ENCODE data around the gene FUBP1. TPM values are rescaled to one million over a fixed set of nuclear protein-coding genes. Genes with fewer than 3 reads are reported as not detected.

Gene FUBP1
- total and polyA plus RNA-seq, 2 of the 13 experiments (the other 11 are each of a cell fraction or from before 2014, with no cell fraction given) = 98.1 to 166 TPM

- Histone ChIP-seq H3K27me3 (ENCODE audit: control insufficient read depth in 1 of 2, insufficient read depth in 2 of 2, low read length in 2 of 2) (no peaks in the 10 kb centered on the region), H3K9ac (ENCODE audit: insufficient read depth, low read depth, low read length) (peak overlapping the region; percentile 76), H4K20me1 (ENCODE audit: insufficient read depth, low read length) (no peaks in the 10 kb centered on the region; the same call in none of the 2 replicates), H2AFZ (ENCODE audit: low read length) (no peak overlapping the region), H3K9me3 (ENCODE audit: low read length) (no peaks in the 10 kb centered on the region), H3K79me2 (ENCODE audit: insufficient read depth, low read length) (peaks cover 48% of the 10 kb centered on the region), H3K4me3 (replicated peaks in 1 of 3; ENCODE audit: insufficient read depth in 1 of 3, low read depth in 2 of 3, low read length in 3 of 3) (peak overlapping the region; percentile 60 to 71 (median 62); a peak in 5 of 6 replicates), H3K4me1 (ENCODE audit: insufficient read depth, low read length) (peaks cover 58% of the 10 kb centered on the region), H3K27ac (ENCODE audit: extremely low read length, insufficient read depth, low read length) (peak overlapping the region; percentile 97), H3K4me2 (ENCODE audit: low read depth, low read length) (peak overlapping the region; percentile 79), H3K36me3 (replicated peaks in 1 of 2; ENCODE audit: control insufficient read depth in 1 of 2, insufficient read depth in 2 of 2, low read length in 2 of 2) (no peaks in the 10 kb centered on the region)
- FAIRE-seq (no peak), DNase-seq (ENCODE audit: low spot score) (no peak), ATAC-seq (no peak)
- no TSS peak for BruUV-seq (replicated peaks)
- in situ Hi-C loops (cut with HindIII; ENCODE audit: extremely low pct_ligation_motif_present, low pct_unique_long_range_greater_than_20kb) (no loop called here), intact Hi-C loops (cut with micrococcal nuclease; ENCODE audit: unreplicated experiment) (loop anchor here (2.0 kb wide), 2 partner anchors 15 to 39 kb away; partner anchors contain the start of gene GIPC2)
- ChIA-PET CTCF (ENCODE audit: low intra/inter-chr PET ratio, low total read pairs) (interaction anchor here (0.6 kb wide), 1 partner anchor 109 kb away, joined by 3 read pairs; no protein-coding TSS in a partner anchor), POLR2A (interaction anchor here (1.5 to 9.1 kb wide), 8 partner anchors 10 to 322 kb away, joined by 5 to 161 read pairs (median 14); partner anchors contain the start of genes FUBP1, GIPC2, NEXN and ZZZ3)
- 4% methylated on average over 1 of the region's 1 CpG for WGBS (ENCODE audit: low lambda C conversion rate)
- TF ChIP-seq SPEN (CRISPR knock-in tag; IDR thresholded peaks at IDR 0.05; ENCODE audit: low read depth) = no peak
- TF ChIP-seq RBFOX2 (IDR thresholded peaks at IDR 0.05; ENCODE audit: low read depth, low read length) = 0 out of 2 replicates have a peak, but pooled peaks have one; percentile 13
Observed at GRCh38 chr1:78005448-78005722, 26.5 kb upstream of the FUBP1 start.

GRCh38 chr1:78004719-78005447, 26.0 kb upstream of the FUBP1 start, which contains the start of gene DNAJB4:
TSS of gene DNAJB4 (plus strand) at chr1:78004939. CDS start at chr1:78005111, 172 bp downstream.
- WGBS (ENCODE audit: low lambda C conversion rate) = 1% methylated on average over 12 of the region's 12 CpGs
- FAIRE-seq = peak; percentile 82
- ChIA-PET POLR2A (interaction anchor here (0.6 to 9.1 kb wide), 24 partner anchors 8 to 324 kb away, joined by 3 to 161 read pairs (median 5); partner anchors contain the start of genes FUBP1, GIPC2, NEXN and USP33), CTCF (ENCODE audit: low intra/inter-chr PET ratio, low total read pairs) (interaction anchor here (0.6 kb wide), 1 partner anchor 109 kb away, joined by 3 read pairs; no protein-coding TSS in a partner anchor)
- H3K27me3 ChIP-seq (ENCODE audit: control insufficient read depth in 1 of 2, insufficient read depth in 2 of 2, low read length in 2 of 2) = no peaks in the 10 kb centered on the region
- H3K4me1 ChIP-seq (ENCODE audit: insufficient read depth, low read length) = peaks cover 60% of the 10 kb centered on the region
- peaks cover 46% of the 10 kb centered on the region for H3K79me2 ChIP-seq (ENCODE audit: insufficient read depth, low read length)
- peak; percentile 99 for ATAC-seq
- peak; percentile 95 for DNase-seq (ENCODE audit: low spot score)
- H3K4me2 ChIP-seq (ENCODE audit: low read depth, low read length) = peak within 1 kb of the TSS; percentile 79
- H3K4me3 ChIP-seq (replicated peaks in 1 of 3; ENCODE audit: insufficient read depth in 1 of 3, low read depth in 2 of 3, low read length in 3 of 3) = peak within 1 kb of the TSS; percentile 60 to 71 (median 62); a peak in 5 of 6 replicates
- in situ Hi-C loops (cut with HindIII; ENCODE audit: extremely low pct_ligation_motif_present, low pct_unique_long_range_greater_than_20kb) (no loop called here), intact Hi-C loops (cut with micrococcal nuclease; ENCODE audit: unreplicated experiment) (loop anchor here (1.0 to 2.0 kb wide), 3 partner anchors 14 to 40 kb away; partner anchors contain the start of genes FUBP1 and GIPC2)
- H2AFZ ChIP-seq (ENCODE audit: low read length) = peak within 1 kb of the TSS; percentile 91
- BruUV-seq (replicated peaks) = TSS peak; percentile 74
- no peaks in the 10 kb centered on the region; the same call in none of the 2 replicates for H4K20me1 ChIP-seq (ENCODE audit: insufficient read depth, low read length)
- peak within 1 kb of the TSS; percentile 97 for H3K27ac ChIP-seq (ENCODE audit: extremely low read length, insufficient read depth, low read length)
- no peaks in the 10 kb centered on the region for H3K9me3 ChIP-seq (ENCODE audit: low read length)
- H3K9ac ChIP-seq (ENCODE audit: insufficient read depth, low read depth, low read length) = peak within 1 kb of the TSS; percentile 76
- no peaks in the 10 kb centered on the region for H3K36me3 ChIP-seq (replicated peaks in 1 of 2; ENCODE audit: control insufficient read depth in 1 of 2, insufficient read depth in 2 of 2, low read length in 2 of 2)
- TF ChIP-seq ZFP36 (IDR thresholded peaks at IDR 0.05; ENCODE audit: borderline replicate concordance, low read depth, low read length, partially characterized antibody) (no peak), SAP130 (CRISPR knock-in tag; IDR thresholded peaks at IDR 0.05; ENCODE audit: low read depth) (peak; percentile 60), THAP11 (CRISPR knock-in tag; IDR thresholded peaks at IDR 0.05) (peak; percentile 41), MLX (CRISPR knock-in tag; IDR thresholded peaks at IDR 0.05) (no peak), CREB1 (IDR thresholded peaks at IDR 0.05) (peak; percentile 75), CREB1 (CRISPR knock-in tag; IDR thresholded peaks at IDR 0.05) (peak; percentile 94), NKX3-1 (CRISPR knock-in tag; IDR thresholded peaks at IDR 0.05) (no peak), PAXIP1 (CRISPR knock-in tag; conservative IDR thresholded peaks at IDR 0.05) (peak; percentile 33; the same call in 1 of the 2 replicates), ZMYM4 (CRISPR knock-in tag; IDR thresholded peaks at IDR 0.05) (peak; percentile 59; the same call in 1 of the 2 replicates)
